Fibroblast of the aortic adventitia (primary cell): ENCODE measurements around the gene AHCYL2. TPM values are rescaled to one million over a fixed set of nuclear protein-coding genes. Genes with fewer than 3 reads are reported as not detected.
A peak's percentile ranks its signal among the peaks of the same experiment; 100 is the strongest.

ENCODE experiments used
- DNase-seq: peaks from one replicate; pipeline ENCODE4 v3.0.0-alpha.2; 2010; ENCODE audit warnings: low read depth
- H3K4me3 ChIP-seq: 2 replicates; pipeline ENCODE4 v1.5.1; 2011; ENCODE audit warnings: low read depth, mild to moderate bottlenecking, control low read depth, low read length, moderate library complexity
- CTCF ChIP-seq: IDR thresholded peaks from 2 replicates; pipeline ENCODE4 v1.5.1; 2011; ENCODE audit warnings: mild to moderate bottlenecking, low read length, control low read depth, inconsistent platforms; ENCODE audit not compliant: insufficient read depth
- total RNA-seq: library from RNA; depleted of rRNA; stranded (reverse); fragments of >200 nt; gene quantifications from 2 replicates; pipeline ENCODE4 v1.2.3, GENCODE V29; 2012; ENCODE audit warnings: low replicate concordance

The AHCYL2 gene
- 12.1 and 20.3 TPM in 2 replicates for total RNA-seq

- DNase-seq = peak; percentile 96
- no peak for TF ChIP-seq CTCF
- H3K4me3 ChIP-seq = peak within 1 kb of the TSS; percentile 81
Measured at GRCh38 chr7:129224251-129225205, at the start of gene AHCYL2. Gene AHCYL2 (plus strand): TSS chr7:129225030.

DNA sequence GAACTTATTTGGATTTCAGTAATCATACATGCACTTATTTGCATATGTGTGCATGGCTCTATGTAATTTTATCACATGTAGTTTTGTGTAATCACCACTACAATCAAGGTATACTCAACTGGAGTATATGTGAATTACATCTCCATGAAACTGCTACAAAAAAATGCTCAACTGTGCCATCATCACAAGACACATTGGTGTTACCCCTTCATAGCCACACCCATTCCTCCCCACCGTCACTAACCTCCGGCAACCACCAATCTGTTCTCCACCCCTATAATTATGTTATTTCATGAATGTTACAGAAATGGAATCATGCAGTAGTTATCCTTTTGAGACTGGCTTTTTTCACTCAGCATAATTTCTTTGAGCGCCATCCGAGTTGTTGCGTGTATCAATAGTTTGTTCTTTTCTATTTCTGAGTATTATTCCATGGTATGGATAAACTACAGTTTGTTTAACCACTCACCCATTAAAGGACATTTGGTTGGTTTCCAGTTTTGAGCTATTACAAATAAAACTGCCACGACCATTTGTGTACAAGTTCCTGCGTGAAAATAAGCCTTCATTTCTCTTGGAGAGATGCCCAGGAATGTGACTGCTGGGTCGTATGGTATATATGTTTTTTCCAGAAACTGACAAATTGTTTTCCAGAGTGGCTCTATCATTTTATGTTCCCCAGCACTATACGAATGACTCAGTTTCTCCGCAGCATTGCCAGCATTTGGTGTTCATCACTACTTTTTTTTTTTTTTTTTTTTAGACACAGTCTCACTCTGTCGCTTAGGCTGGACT is 47.7 kb upstream of the AHCYL2 start:
- TF ChIP-seq CTCF = no peak
- DNase-seq = no peak

GRCh38 chr7:129184981-129185670 is 39.7 kb upstream of the AHCYL2 start:
- no peak for DNase-seq
- no peak for TF ChIP-seq CTCF
- H3K4me3 ChIP-seq = no peak overlapping the region

More for the DNA sequence above, 47.7 kb upstream of the AHCYL2 start:
- no peak overlapping the region for H3K4me3 ChIP-seq

GRCh38 chr7:129186749-129187260 is 38.0 kb upstream of the AHCYL2 start:
- no peak overlapping the region for H3K4me3 ChIP-seq
- no peak for TF ChIP-seq CTCF
- DNase-seq = no peak

- DNase-seq = no peak
- TF ChIP-seq CTCF = no peak
- H3K4me3 ChIP-seq = peak overlapping the region; percentile 73
Measured at GRCh38 chr7:129187681-129188371, 37.0 kb upstream of the AHCYL2 start.
